ENCODE measurements around the gene SLC49A4.
"Not testable (repeated sequence)": the region's sequence is repeated elsewhere in the genome, so short reads cannot be mapped to it uniquely, and the experiment has no call there.

SLC49A4 gene, protein sequence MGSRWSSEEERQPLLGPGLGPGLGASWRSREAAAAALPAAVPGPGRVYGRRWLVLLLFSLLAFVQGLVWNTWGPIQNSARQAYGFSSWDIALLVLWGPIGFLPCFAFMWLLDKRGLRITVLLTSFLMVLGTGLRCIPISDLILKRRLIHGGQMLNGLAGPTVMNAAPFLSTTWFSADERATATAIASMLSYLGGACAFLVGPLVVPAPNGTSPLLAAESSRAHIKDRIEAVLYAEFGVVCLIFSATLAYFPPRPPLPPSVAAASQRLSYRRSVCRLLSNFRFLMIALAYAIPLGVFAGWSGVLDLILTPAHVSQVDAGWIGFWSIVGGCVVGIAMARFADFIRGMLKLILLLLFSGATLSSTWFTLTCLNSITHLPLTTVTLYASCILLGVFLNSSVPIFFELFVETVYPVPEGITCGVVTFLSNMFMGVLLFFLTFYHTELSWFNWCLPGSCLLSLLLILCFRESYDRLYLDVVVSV

DNA sequence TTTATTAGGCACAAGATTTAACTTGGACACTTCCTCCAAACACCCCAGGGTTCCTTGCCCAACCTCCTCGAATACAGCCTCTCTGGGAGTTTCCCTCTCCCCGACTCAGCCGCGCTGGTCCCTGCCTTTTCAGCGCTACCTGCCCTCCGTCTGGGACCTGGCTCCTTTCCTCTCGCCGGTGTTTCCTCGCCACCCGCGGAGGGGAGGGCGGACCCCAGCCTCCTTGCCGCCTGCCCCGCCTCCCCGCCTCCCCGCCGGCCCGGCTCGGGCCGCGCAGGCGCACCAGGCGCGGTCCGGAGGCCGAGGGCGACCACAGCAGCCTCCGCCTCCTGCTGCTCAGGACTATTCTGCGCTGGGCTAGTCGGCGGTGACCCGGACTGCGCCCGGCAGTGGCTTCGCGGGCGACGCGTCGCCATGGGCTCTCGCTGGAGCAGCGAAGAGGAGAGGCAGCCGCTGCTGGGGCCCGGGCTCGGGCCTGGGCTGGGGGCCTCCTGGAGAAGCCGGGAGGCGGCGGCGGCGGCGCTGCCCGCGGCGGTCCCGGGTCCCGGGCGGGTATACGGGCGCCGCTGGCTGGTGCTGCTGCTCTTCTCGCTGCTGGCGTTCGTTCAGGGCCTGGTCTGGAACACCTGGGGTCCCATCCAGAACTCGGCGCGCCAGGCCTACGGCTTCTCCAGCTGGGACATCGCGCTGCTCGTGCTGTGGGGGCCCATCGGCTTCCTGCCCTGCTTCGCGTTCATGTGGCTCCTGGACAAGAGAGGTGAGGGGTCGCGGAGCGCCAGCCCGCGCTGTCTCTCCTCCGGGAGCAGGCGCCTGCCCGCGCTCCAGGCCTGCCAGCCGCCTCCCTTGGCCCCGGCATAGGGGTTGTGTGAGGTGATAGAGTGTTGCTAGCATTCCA, at the start of gene SLC49A4:
Gene SLC49A4 (plus strand): TSS at position 291 of the 895 bp plus-strand sequence. CDS start 124 bp downstream, at position 415.
- DNase-seq, result peak; percentile 75 to 83

DNA sequence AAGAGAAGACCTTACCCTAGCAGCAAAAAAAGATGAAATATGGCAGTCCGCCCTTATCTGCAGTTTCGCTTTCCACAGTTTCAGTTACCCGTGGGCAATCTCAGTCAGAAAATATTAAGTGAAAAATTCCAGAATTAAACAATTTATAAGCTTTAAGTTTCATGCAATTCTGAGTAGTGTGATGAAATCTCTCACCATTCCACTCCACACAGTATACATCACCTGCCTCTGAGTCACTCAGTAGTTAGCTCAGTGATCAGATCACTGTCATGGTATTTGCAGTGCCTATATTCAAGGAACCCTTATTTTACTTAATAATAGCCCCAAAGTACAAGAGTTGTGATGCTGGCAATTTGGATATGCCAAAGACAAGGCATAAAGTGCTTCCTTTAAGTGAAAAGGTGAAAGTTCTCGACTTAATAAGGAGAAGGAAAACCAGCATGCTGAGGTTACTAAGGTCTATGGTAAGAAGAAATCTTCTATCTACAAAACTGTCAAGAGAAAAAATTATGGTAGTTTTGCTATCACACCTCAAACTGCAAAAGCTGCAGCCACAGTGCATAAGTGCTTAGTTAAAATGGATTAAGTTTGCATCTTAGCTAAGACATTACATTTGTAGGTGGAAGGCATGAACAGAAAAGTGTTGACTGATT, 49.4 kb upstream of the SLC49A4 start:
- no peak for DNase-seq

DNA sequence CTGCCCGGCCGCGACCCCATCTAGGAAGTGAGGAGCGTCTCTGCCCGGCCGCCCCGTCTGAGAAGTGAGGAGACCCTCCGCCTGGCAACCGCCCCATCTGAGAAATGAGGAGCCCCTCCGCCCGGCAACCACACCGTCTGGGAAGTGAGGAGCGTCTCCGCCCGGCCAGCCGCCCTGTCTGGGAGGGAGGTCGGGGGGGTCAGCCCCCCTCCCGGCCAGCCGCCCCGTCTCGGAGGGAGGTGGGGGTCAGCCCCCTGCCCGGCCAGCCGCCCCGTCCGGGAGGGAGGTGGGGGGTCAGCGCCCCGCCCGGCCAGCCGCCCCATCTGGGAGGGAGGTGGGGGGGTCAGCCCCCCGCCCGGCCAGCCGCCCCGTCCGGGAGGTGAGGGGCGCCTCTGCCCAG, 47.6 kb upstream of the SLC49A4 start:
- not testable (repeated sequence) for DNase-seq

DNA sequence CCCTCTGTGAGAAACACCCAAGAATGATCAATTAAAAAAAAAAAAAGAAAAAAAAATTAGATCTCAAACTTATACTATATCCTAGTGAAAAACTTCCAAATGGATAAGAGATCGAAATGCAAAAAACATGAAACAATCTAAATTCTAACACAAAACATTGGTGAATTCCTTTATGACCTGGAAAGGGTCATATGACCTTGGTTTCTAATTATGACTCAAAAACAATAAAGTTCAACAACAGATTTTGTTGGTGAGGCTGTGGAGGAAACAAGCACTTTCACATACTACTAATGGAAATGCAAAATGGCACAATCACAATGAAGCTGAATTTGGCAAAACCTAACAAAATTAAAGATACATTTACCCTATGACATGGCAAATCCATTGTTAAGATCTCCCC, 46.5 kb upstream of the SLC49A4 start:
- no peak for DNase-seq

DNA sequence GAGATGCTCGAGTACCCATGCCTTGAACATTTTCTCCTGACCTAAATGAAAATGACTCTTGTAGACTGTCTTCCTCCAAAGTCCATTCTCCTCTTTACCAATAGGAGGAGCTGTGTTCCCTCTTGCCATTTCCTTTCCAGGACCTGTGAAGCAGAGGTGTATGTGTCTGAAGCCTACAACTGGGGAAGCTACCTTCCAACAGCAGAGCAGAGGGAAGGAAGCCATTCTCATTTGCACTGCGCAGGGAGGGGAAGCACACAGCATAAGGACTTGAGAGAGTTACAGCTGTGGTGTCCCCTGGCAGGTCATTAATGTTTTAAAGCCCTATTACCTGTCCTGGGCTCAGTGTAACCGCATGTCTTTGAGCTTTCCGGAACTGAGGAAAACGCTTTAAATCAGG, 39.9 kb upstream of the SLC49A4 start:
- peak; percentile 21 to 24 for DNase-seq

DNA sequence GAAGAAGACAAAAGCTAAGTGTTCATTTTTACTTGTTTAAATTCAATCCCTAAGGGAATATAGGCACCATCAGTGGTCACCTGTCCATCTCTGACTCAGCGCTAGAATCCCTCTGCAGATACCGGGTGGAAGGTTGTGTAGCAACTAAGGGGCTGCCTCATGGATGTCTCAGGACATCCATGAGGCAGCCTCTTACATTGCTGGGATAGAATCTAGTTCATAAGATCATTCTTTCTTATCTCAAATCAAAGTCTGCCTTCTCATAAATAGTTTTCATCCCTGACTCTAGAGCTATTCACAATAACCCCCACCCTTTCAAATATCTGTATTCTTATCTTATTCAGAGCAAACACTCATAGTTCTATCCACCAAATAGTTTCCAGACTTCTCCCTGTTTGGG, 39.4 kb upstream of the SLC49A4 start:
- no peak for DNase-seq

DNA sequence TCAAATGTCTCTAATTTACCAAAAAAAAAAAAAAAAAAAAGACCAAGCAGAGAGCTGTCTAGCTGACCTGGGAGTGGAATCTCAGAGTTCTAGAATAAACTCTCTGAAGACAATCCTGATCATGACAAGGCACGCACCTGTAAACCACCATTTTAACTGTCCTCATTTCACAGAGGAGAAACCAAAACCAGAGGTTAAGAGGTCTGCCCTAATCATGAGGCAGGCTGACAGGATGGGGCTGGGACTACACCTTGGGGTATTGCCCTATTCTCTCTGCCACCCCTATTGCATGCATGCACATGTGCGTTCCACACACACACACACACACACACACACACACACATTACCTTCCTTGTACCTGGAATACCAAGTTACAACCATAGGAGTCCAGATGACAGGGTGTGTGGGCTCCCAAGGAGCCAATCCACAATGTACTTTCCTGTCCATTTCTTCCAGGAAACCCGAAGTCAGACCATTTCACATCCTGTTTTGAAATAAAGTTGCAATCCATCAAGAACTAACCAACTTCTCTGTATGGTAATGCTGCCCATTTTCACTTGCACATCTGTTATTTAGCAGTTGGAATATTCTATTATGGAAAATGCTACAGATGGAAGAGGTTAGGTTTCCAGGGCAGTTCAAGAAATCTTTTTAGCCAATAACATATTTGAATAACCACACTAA, 35.9 kb upstream of the SLC49A4 start:
- no peak for DNase-seq

DNA sequence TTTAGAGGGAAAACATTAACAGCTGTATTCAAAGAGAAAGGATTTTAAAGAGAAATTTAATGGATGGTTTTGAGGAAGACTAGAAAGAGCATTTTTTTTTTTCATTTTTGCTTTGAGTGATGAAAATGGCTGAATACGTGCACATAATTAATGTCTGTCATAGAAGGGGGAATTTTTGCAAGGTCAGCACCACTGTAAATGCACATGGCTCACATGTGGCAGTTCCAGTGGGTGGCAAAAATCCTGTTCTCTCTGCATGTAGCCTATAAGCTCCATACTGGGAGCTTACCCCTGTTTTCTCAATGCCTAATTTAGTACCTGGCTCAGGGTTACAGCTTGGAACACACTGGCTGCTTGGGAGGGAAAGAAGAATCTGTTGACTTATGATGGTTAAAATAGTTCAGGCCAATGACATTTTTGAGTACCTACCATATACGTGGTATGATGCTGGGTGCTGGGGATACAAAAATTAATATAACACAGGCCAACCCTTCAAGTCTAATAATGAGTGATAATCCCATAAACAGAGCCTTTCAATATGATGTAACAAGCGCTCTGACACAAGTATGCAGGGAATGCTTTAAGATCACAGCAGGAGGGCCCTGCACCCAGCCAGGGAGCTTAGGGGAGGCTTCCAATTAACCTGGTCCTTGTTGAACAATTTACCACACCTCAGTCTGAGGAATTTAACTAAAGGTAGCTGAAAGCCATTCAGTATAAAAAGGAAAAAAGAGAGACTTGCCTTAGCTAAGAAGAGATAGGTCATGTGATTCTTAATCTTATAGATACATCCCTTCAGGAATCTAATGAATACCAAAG, 34.2 kb upstream of the SLC49A4 start:
- DNase-seq, result no peak

DNA sequence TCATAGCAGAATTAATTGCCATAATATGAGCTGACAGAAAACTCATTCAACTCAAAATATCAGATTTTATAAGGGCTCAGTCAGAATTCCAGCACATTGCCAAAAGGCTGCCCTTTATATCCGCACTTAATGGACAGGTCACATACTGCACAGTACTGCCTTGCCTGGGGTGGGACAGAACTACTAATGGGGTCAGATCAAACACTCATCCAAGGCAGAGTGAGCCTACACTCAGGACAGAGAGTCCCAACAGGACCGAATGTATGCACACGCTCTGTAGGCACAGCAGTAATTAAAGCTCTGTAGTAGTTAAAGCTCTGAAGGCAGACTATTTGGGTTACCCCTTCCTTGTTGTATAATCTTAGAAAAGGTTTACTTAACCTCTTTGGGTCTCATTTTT, 28.4 kb upstream of the SLC49A4 start:
- DNase-seq, result no peak

DNA sequence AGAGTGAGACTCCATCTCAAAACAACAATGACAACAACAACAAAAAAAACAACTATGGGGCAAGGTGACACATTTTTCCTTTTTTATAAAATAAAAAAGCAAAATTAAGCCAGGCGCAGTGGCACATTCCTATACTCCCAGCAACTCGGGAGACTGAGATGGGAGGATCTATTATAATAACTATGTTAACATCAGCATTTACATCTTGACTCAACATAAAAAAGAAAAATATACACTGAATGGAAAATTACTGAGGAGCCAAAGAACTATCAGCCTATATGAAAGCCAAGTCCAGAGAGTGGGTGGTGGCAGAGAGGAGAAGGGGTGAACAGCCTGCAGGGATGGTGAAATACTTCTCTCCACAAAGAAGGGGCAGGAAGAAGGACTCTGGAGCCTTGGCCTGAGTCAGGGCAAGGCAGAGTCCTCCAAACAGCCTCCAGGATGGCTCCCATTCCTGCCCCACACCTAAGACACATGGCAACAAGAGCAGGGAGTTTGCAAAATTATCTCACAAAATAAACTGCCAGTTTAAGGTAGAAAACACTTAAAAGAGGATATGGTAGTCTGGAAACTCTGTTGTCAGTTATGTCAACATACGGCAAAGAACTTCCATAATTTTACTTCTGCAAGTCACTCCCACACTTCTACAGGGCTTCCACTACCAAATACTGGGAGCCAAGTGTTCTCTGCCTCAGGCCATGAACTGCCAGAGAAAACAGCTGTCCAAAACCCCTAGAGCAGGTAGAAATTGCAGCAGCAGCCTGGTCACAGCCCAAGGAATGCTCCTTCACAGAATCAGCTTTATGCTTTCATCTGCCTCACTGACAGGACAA, 27.1 kb upstream of the SLC49A4 start:
- DNase-seq, result no peak

DNA sequence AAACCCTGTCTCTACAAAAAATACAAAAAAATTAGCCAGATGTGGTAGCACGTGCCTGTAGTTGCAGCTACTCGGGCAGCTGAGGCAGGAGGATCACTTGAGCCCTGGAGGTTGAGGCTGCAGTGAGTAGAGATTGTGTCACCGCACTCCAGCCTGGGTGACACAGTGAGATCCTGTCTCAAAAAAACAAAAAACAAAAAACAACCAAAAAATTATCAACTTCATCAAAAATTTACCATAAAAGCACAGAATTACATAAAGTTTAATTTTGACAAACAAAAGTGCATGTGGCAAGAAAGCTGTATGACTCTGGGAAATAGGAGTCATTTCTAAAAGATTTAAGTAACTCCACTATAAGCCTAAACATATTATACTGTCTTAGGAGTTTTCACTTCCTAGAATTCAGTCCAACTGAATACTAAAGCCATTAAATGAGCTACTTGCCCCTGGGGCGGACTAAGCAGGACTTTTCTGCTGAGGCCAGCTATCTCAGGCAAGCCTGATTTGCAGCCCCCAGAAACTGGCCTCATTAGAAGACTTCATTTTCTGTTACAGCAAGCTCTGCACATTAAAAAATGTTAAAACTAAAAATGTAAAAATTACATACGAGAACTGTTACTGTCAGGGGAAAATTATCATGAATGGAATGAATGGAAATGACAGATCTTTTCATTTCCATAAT, 24.2 kb upstream of the SLC49A4 start:
- DNase-seq, result no peak

DNA sequence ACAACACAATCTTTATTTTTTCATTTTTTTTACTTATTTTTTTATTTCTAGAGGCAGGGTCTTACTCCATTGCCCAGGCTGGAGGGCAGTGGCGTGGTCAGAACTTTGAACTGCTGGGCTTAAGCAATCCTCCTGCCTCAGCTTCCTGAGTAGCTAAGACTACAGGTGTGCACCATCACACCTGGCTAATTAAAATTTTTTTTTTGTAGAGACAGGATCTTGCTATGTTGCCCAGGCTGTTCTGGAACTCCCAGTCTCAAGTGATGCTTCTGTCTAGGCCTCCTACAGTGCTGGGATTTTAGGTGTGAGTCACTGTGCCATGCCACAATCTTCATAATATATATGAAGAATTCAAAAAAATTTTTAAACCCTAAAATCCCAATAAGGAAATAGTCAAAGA, 22.0 kb upstream of the SLC49A4 start:
- DNase-seq, result no peak

DNA sequence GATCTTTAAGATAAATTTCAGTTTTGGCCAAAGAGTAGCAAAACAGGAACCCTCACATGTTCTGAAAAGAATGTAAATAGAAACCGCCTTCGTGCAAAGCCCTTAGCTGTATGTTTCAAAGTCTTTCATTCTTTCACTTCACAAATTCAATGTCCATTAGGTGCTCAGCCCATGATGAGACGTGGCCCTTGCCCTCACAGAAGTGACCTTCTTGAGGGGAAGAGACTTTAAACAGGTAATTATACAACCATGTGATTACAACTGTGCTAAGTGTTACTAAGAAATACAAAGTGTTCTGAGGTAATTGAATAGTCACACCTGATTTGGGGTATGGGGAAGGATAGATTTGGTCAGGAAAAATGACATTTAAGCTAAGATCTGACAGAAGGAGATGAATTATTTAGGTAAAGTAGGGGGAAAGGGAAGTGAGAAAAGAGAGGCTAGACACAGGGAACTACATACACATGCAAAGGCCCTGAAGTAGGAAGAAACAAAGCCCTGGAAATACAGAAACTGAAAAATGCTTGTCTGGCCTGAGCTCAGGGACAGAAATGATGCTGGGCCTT, 20.8 kb upstream of the SLC49A4 start:
- DNase-seq, result no peak

DNA sequence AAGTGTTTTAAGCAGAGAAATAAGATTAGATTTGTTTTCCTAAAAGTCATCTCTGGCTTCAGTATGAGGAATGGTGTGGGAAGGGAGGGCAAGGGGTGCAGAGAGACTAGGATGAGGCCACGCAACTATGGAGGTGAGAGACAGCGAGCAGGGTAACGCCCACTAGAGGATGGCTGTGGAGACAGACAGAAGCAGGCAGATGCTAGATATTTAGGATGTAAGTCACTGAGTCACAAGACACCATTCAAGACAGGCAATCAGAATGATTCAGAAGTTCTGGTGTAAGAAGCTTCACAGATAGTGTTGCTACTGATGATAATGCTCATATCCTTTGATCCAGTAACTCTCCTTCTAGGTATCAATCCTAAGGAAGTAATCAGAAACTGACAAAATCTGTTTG, 20.3 kb upstream of the SLC49A4 start:
- DNase-seq, result no peak

DNA sequence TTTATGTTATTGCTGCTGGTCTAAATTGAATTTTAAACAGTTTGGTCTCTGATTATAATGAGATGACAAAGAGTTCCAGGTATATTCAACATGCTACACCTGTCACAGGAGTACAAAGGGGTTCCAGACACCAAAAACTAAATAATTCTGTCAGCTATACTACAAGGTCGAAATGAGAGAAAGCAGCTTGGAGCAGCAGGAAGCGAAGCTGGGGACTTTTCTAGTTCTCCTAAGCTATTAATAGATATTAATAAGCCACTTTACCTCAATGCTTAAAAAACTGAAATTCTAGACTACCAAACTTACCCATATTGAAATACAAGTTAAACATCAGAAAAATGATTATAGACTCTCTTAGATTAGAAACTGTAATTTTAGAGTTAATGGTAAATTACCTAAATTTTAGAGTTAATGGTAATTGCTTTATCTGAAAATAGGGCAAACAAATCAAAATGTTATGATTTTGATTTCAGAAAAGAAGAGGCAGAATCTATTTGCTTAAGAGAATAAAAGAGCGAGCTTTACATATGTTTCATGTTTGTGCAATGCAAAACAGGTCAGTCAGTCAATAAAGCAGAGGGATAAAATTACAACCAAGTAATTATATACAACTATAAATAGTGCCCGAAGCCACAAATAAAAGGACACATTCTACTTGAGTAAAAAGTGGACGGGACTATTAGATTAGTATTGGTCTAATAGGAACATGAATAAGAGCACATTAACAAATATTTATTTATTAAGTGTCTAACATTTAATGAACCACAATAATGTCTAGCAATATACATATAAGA, 18.0 kb upstream of the SLC49A4 start:
- no peak for DNase-seq

DNA sequence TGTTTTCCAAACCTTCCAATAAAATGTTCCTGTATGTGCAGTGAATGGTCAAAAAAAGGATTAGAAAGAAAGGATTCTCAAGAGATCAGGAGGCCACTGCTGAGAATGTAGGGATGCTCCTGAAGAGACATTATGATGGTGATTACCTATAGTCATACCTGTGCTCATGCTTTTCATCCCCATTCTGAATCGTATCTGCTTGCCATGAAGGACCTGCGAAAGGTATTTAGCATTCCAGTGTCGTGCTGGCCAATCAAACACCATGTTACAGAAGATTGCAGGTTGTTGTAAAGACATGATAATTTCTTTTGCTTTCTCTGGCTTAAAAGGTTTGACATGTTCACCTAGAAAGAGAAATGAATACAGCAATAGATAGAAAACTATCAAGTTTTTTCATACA, 17.3 kb upstream of the SLC49A4 start:
- no peak for DNase-seq

DNA sequence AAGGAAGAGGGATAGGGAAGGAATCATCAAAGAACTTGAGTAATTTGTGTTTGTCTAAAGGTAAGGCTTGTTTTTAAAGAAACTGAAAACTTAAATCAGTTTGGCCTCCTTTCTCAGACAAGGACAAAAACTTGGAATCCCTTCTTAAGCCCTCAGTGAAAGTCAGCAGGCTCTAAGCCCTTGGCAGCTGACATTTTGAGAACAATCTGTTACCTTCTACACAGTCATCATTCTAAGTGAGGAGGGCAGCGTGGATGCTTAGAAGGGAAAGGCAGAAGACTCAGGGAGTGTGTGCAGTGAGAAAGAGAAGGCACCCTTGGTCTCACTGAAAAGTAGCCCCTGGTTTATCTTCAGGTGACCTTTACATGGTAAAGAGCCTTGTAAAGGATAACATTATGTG, 12.1 kb upstream of the SLC49A4 start:
- DNase-seq, result no peak

DNA sequence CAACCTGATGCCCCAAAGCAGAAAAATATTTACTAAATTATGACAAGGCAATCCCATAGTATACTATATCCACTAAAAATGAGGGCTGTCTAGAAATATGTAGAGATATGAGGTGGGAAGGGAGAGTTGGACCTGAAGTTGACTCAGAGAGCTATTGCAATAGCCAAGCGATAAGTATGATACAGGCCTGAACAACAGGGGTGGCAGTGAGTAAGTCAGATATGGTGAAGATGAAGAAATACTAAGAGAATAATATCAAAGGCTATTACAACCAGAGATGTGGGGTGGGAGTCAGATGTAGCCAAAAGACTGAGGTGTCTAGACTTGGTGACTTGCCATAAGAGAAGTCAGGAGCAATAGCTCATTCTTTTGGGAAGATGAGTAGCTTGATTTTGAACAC, 10.4 kb upstream of the SLC49A4 start:
- DNase-seq, result no peak

DNA sequence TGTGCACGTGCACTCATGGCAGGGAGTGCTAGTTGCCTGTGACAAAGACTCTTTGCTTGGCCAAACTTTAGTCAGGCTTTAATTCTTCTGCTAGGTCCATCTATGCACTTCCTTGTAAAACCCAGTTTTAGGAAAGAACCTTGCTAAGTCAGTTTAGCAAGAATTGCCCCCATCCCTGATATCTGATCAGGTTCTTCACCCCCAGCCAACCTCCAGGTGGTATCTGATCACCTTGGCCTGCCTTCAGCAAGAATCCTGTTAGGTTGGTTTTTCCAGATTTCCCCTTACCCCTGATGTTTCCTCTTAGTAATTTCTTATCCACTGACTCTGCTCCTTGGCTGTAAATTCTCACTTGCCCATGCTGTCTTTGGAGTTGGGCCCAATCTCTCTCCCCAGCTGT, 9.6 kb upstream of the SLC49A4 start:
- no peak for DNase-seq

Data from activated T-cell treated with anti-CD3 and anti-CD28 coated beads, Interleukin-2, amount 50 U/mL, for 48 hours (primary cell).